Lower lobe of right lung (tissue), 2 donors: ENCODE measurements around the gene IL15RA. TPM values are rescaled to one million over a fixed set of nuclear protein-coding genes. Genes with fewer than 3 reads are reported as not detected.
A peak's percentile ranks its signal among the peaks of the same experiment; 100 is the strongest.
"Not testable (repeated sequence)": the region's sequence is repeated elsewhere in the genome, so short reads cannot be mapped to it uniquely, and the experiment has no call there.

Source experiments
- ATAC-seq, 2 donors: fragments of 200-7000 bp; cut with Tn5 transposase; one replicate each; pipeline ENCODE4 v1.9.1; 2020 to 2022; ENCODE audit warnings: mild to moderate bottlenecking in 2 of 2, moderate library complexity in 2 of 2
- DNase-seq: peaks from one replicate; pipeline ENCODE4 v3.0.0-alpha.2; 2020
- H3K27ac ChIP-seq: fragments of 200-600 bp; one replicate; pipeline ENCODE4 v1.8.0; 2022
- H3K27me3 ChIP-seq: fragments of 200-600 bp; one replicate; pipeline ENCODE4 v1.8.0; 2022; ENCODE audit warnings: low read depth
- H3K36me3 ChIP-seq: fragments of 200-600 bp; one replicate; pipeline ENCODE4 v1.8.0; 2022; ENCODE audit warnings: mild to moderate bottlenecking
- H3K4me1 ChIP-seq: fragments of 200-600 bp; one replicate; pipeline ENCODE4 v1.8.0; 2022
- H3K4me3 ChIP-seq: fragments of 200-600 bp; one replicate; pipeline ENCODE4 v1.8.0; 2022; ENCODE audit warnings: mild to moderate bottlenecking
- H3K9me3 ChIP-seq: fragments of 200-600 bp; one replicate; pipeline ENCODE4 v1.8.0; 2022
- intact Hi-C: fragments of 100-400 bp; cut with DNase I; formaldehyde crosslinking; loops from one replicate; pipeline ENCODE4 v1.11.0; 2022
- total RNA-seq: library from RNA; stranded (reverse); fragmentation: NEBNext Ultra II Directional; extraction: Animal tissue kit (Norgen Biotek cat#: 25700); gene quantifications from one replicate; pipeline ENCODE4 v1.2.1, GENCODE V29; 2021
- TF ChIP-seq, protein P1 (sequence below): fragments of 200-600 bp; IDR thresholded peaks from one replicate; pipeline ENCODE4 v1.8.0; 2022; ENCODE audit warnings: antibody characterized with exemption, mild to moderate bottlenecking
- donor health status: DM: no; HTN: yes; CAD: no; lungs with severe emphysema.

Gene IL15RA
- total RNA-seq, 1 donor from 2014 or later: 28.5 TPM

GRCh38 chr10:5910323-5911100, 66.8 kb downstream of the IL15RA start:
- Histone ChIP-seq H3K4me3 (no peak overlapping the region), H3K27me3 (no peaks in the 10 kb centered on the region), H3K27ac (no peak overlapping the region), H3K36me3 (peaks cover 84% of the 10 kb centered on the region), H3K4me1 (peaks cover 7% of the 10 kb centered on the region), H3K9me3 (no peaks in the 10 kb centered on the region)
- ATAC-seq (no peak), DNase-seq (no peak)
- intact Hi-C loops: no loop called here
- TF ChIP-seq, protein P1, sequence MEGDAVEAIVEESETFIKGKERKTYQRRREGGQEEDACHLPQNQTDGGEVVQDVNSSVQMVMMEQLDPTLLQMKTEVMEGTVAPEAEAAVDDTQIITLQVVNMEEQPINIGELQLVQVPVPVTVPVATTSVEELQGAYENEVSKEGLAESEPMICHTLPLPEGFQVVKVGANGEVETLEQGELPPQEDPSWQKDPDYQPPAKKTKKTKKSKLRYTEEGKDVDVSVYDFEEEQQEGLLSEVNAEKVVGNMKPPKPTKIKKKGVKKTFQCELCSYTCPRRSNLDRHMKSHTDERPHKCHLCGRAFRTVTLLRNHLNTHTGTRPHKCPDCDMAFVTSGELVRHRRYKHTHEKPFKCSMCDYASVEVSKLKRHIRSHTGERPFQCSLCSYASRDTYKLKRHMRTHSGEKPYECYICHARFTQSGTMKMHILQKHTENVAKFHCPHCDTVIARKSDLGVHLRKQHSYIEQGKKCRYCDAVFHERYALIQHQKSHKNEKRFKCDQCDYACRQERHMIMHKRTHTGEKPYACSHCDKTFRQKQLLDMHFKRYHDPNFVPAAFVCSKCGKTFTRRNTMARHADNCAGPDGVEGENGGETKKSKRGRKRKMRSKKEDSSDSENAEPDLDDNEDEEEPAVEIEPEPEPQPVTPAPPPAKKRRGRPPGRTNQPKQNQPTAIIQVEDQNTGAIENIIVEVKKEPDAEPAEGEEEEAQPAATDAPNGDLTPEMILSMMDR: no peak

DNA sequence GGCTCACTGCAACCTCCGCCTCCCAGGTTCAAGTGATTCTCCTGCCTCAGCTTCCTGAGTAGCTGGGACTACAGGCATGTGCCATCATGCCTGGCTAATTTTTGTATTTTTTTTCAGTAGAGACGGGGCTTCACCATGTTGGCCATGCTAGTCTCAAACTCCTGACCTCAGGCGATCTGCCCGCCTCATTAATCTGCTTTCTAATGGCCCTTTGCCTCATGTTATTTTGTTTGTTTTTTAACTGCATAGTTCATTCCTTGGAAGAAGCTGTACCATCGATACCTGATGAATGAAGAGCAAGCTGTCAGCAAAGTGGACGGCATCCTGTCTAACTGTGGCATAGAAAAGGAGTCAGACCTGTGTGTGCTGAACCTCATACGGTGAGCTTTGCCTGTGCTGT, 68.7 kb downstream of the IL15RA start:
- H3K9me3 ChIP-seq, H3K4me1 ChIP-seq, DNase-seq, intact Hi-C loops, H3K27ac ChIP-seq, ATAC-seq, H3K4me3 ChIP-seq, H3K27me3 ChIP-seq: not testable (repeated sequence)
- peaks cover 66% of the 10 kb centered on the region for H3K36me3 ChIP-seq

GRCh38 chr10:5906651-5907050, 70.7 kb downstream of the IL15RA start:
- Histone ChIP-seq H3K4me1 (peaks cover 8% of the 10 kb centered on the region), H3K27me3 (no peaks in the 10 kb centered on the region), H3K9me3 (no peaks in the 10 kb centered on the region), H3K36me3 (peaks cover 50% of the 10 kb centered on the region), H3K4me3 (no peak overlapping the region), H3K27ac (no peak overlapping the region)
- no peak for DNase-seq
- intact Hi-C loops: no loop called here
- ATAC-seq: peak in 1 of 2 donors; percentile 23
- TF ChIP-seq, protein P1: no peak

DNA sequence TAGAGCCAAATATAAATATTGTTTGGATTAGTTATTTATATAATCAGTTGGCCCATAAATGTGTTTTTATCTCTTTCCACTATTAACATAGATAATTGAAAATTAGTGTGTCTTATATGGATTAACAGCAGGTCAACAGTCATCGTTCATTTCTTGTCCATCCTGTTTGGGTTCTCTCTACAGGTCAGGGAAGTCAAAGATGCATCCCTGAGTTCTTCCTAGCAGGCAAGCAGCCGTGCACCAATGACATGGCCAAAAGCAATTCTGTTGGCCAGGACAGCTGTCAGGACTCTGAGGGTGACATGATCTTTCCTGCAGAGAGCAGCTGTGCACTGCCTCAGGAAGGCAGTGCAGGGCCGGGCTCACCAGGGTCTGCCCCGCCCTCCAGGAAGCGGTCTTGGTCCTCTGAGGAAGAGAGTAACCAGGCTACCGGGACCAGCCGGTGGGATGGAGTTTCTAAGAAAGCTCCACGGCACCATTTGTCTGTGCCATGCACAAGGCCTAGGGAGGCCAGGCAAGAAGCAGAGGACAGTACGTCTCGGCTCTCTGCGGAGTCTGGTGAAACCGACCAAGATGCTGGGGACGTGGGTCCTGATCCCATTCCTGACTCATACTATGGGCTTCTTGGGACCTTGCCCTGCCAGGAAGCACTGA, 71.4 kb downstream of the IL15RA start:
- H3K27me3 ChIP-seq: no peaks in the 10 kb centered on the region
- peaks cover 8% of the 10 kb centered on the region for H3K4me1 ChIP-seq
- TF ChIP-seq, protein P1: no peak
- peaks cover 43% of the 10 kb centered on the region for H3K36me3 ChIP-seq
- H3K9me3 ChIP-seq: no peaks in the 10 kb centered on the region
- DNase-seq (no peak), ATAC-seq (peak; percentile 24 to 54)
- intact Hi-C loops: no loop called here
- H3K4me3 ChIP-seq: no peak overlapping the region
- H3K27ac ChIP-seq: no peak overlapping the region

GRCh38 chr10:5904227-5904626, 73.1 kb downstream of the IL15RA start:
- peaks cover 8% of the 10 kb centered on the region for H3K4me1 ChIP-seq
- no peak overlapping the region for H3K4me3 ChIP-seq
- no peaks in the 10 kb centered on the region for H3K9me3 ChIP-seq
- ATAC-seq: no peak
- peak overlapping the region; percentile 9 for H3K27ac ChIP-seq
- TF ChIP-seq, protein P1: no peak
- H3K27me3 ChIP-seq: no peaks in the 10 kb centered on the region
- intact Hi-C loops: no loop called here
- H3K36me3 ChIP-seq: peaks cover 26% of the 10 kb centered on the region
- DNase-seq: no peak

DNA sequence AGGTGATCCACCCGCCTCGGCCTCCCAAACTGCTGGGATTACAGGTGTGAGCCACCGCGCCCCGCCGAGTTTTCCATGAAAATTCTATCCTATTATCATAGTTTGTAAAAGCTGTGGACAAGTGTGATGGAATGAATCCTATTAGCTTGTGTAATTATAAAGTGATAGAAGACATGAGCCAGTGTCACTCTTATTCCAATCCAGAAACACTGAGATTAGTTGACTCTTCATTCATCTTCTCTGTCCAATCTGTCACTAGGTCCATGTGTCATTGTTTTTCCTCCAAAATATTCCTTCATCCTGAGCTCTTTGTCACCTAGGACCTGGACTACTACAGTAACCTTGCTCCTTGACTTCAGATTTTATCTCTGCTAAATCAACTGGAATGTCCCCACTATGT, 73.8 kb downstream of the IL15RA start:
- H3K36me3 ChIP-seq: peaks cover 19% of the 10 kb centered on the region
- no peak for DNase-seq

More for the DNA sequence above, 73.8 kb downstream of the IL15RA start:
- Histone ChIP-seq H3K27ac (no peak overlapping the region), H3K9me3 (no peaks in the 10 kb centered on the region), H3K4me1 (peaks cover 8% of the 10 kb centered on the region), H3K27me3 (no peaks in the 10 kb centered on the region), H3K4me3 (no peak overlapping the region)
- TF ChIP-seq, protein P1: no peak
- no peak for ATAC-seq
- intact Hi-C loops: no loop called here
